OCI-LY7 (cell line): ENCODE data around the gene FPR1.

Source experiments
- EZH2phosphoT487 ChIP-seq: fragments of 200-600 bp; sonication (generic); IDR thresholded peaks from 2 replicates; pipeline ENCODE4 v1.6.1; 2018; ENCODE audit warnings: low read depth, borderline replicate concordance, mild to moderate bottlenecking, mixed run types, antibody characterized with exemption, low read length, moderate library complexity, mixed read lengths
- TF ChIP-seq, protein P1 (sequence below): fragments of 200-600 bp; sonication (generic); conservative IDR thresholded peaks from 2 replicates; pipeline ENCODE4 v1.5.1; 2014; ENCODE audit warnings: mild to moderate bottlenecking, antibody characterized with exemption, low read length, moderate library complexity, mixed read lengths

DNA sequence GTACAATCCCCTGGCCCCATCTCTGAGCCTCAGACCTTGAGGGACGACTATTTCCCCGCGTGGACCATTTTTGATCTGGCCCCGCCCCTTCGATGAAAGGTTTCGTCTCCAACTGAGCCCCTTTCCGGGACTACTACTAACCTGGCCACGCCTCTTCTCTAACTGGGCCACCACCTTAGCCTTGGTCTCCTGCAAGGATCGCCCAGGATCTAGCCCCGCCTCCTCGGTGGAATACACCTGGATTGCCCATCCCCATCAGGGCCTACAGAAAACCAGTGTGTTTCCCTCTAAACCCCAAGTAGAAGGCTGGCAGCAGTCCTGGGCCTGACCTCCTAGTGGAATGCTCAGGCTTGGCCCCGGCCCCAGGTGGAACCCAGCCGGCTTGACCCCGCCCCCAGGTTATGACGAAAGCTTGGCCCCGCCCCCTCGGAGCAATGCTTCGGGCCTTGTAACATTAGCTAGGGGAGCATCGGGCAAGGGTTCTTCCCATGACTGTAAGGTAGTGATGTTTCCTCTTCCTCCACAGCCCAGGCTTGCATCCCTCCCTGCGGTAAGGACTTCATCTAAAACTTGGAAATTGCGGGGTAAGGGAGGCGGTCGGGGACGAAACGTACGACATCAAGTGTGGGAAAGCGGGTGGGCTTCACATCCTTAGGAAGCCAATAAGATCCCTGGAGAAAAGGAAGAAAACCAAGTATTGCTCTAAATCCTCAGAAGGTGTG, 49.4 kb downstream of the FPR1 start:
- TF ChIP-seq, protein P1, sequence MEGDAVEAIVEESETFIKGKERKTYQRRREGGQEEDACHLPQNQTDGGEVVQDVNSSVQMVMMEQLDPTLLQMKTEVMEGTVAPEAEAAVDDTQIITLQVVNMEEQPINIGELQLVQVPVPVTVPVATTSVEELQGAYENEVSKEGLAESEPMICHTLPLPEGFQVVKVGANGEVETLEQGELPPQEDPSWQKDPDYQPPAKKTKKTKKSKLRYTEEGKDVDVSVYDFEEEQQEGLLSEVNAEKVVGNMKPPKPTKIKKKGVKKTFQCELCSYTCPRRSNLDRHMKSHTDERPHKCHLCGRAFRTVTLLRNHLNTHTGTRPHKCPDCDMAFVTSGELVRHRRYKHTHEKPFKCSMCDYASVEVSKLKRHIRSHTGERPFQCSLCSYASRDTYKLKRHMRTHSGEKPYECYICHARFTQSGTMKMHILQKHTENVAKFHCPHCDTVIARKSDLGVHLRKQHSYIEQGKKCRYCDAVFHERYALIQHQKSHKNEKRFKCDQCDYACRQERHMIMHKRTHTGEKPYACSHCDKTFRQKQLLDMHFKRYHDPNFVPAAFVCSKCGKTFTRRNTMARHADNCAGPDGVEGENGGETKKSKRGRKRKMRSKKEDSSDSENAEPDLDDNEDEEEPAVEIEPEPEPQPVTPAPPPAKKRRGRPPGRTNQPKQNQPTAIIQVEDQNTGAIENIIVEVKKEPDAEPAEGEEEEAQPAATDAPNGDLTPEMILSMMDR: no peak
- TF ChIP-seq EZH2phosphoT487: no peak
